Stomach (tissue), 19 donors: ENCODE results near the gene PTCHD1. TPM values are rescaled to one million over a fixed set of nuclear protein-coding genes. Genes with fewer than 3 reads are reported as not detected.
A peak's percentile ranks its signal among the peaks of the same experiment; 100 is the strongest.

Source experiments
- DNase-seq, 2 donors: peaks; one replicate each; pipeline versions ENCODE4 v3.0.0 to v3.0.0-alpha.2; 2013 to 2019
- H3K27ac ChIP-seq, 5 donors: fragments of 200-600 bp in 4 of 5; sonication (generic) in 4 of 5; one replicate each; pipeline ENCODE4 v1.5.1; 2013 to 2019; ENCODE audit warnings: mild to moderate bottlenecking in 1 of 5, moderate library complexity in 1 of 5
- H3K27me3 ChIP-seq, 3 donors: fragments of 200-600 bp; sonication (generic); one replicate each; pipeline ENCODE4 v1.5.1; 2017 to 2019; ENCODE audit warnings: mixed run types in 1 of 3
- H3K36me3 ChIP-seq, 4 donors: fragments of 200-600 bp; sonication (generic); 1 replicate in 3 of 4; 2 replicates in 1 of 4; pipeline ENCODE4 v1.5.1; 2016 to 2019
- H3K4me1 ChIP-seq, 4 donors: fragments of 200-600 bp; sonication (generic); one replicate each; pipeline ENCODE4 v1.5.1; 2016 to 2019
- H3K4me3 ChIP-seq, 4 donors: fragments of 200-600 bp; sonication (generic) in 3 of 4; one replicate each; pipeline ENCODE4 v1.5.1; 2016 to 2019; ENCODE audit warnings: mild to moderate bottlenecking in 1 of 4
- H3K9me3 ChIP-seq, 4 donors: fragments of 200-600 bp; sonication (generic); one replicate each; pipeline ENCODE4 v1.5.1; 2016 to 2019
- CTCF ChIP-seq, 7 experiments: fragments of 450-650 bp in 4 of 7; fragments of 200-600 bp in 3 of 7; sonication (generic) in 3 of 7; IDR thresholded peaks; one replicate each; pipeline ENCODE4 v1.5.1; 2016 to 2019; ENCODE audit warnings: antibody characterized with exemption in 7 of 7, control low read depth in 2 of 7, mild to moderate bottlenecking in 1 of 7
- EP300 ChIP-seq: sonication (generic); formaldehyde crosslinking; IDR thresholded peaks from one replicate; pipeline ENCODE4 v1.6.1; 2017; ENCODE audit warnings: antibody characterized with exemption
- POLR2A ChIP-seq, 4 donors: fragments of 450-650 bp; IDR thresholded peaks; one replicate each; pipeline ENCODE4 v1.6.1; 2016; ENCODE audit warnings: antibody characterized with exemption in 4 of 4, control low read depth in 2 of 4, mild to moderate bottlenecking in 1 of 4, moderate library complexity in 1 of 4
- POLR2AphosphoS5 ChIP-seq, 3 donors: sonication (generic); formaldehyde crosslinking; IDR thresholded peaks; one replicate each; pipeline ENCODE4 v1.6.1; 2016; ENCODE audit warnings: antibody characterized with exemption in 3 of 3
- WGBS, 5 donors: extraction: QIAGEN DNeasy Blood & Tissue Kit in 3 of 5; methylation state at CpG; one replicate each; pipeline versions ENCODE4 v1.1.5 to v1.1.7; 2013 to 2018; 5-methylcytosine and 5-hydroxymethylcytosine counted together
- intact Hi-C: fragments of 100-400 bp; cut with DNase I; formaldehyde crosslinking; loops from one replicate; pipeline ENCODE4 v1.15.1; 2023; ENCODE audit warnings: low total_unique reads
- long read RNA-seq, 10 donors: transcript quantifications; one replicate each; lab custom pipeline, GENCODE V29; 2026
- polyA plus RNA-seq, 3 donors: library from polyadenylated mRNA; stranded (reverse); fragments of 200-250 nt; gene quantifications; one replicate each; pipeline ENCODE4 v1.2.3, GENCODE V29; 2013
- total RNA-seq, 5 donors: library from RNA; depleted of rRNA; stranded (reverse); fragments of >200 nt; gene quantifications; one replicate each; pipeline versions ENCODE4 v1.1.0 to v1.2.3, GENCODE V29; 2014 to 2016
- donor health status: healthy with polysubstance abuse.
- donor health status: Bipolar disorder and iron deficiency.
- donor health status: healthy.

Gene PTCHD1
- total RNA-seq (1 to 10 TPM in 4 of 5 donors, under 1 TPM in 1; 0.29 to 6.2 (median 2.3) TPM), polyA plus RNA-seq (under 1 TPM in 2 of 3 donors, not detected in 1; 0.15 to 0.78 TPM)
- long read RNA-seq, donor 1 = 0 reads
- long read RNA-seq, donor 2, full-length matches to known transcripts = 1 of 1 reads
- long read RNA-seq, donor 2, partial matches to known transcripts = 0 of 1 reads
- long read RNA-seq, donor 2, other reads (novel, unspliced or antisense) = 0 of 1 reads
- long read RNA-seq, donor 3, full-length matches to known transcripts = 1 of 1 reads
- long read RNA-seq, donor 3, partial matches to known transcripts = 0 of 1 reads
- long read RNA-seq, donor 3, other reads (novel, unspliced or antisense) = 0 of 1 reads
- long read RNA-seq, donor 4 = 0 reads
- long read RNA-seq, donor 5 = 0 reads
- long read RNA-seq, donor 6, full-length matches to known transcripts = 2 of 2 reads
- long read RNA-seq, donor 6, partial matches to known transcripts = 0 of 2 reads
- long read RNA-seq, donor 6, other reads (novel, unspliced or antisense) = 0 of 2 reads
- long read RNA-seq, donor 7 = 0 reads
- long read RNA-seq, donor 8 = 0 reads
- long read RNA-seq, donor 9 = 0 reads
- long read RNA-seq, donor 10 = 0 reads

- Histone ChIP-seq H3K9me3 (no peaks in the 10 kb centered on the region), H3K4me3 (peak within 1 kb of the TSS; percentile 41 to 54 (median 46)), H3K4me1 (peaks cover 0 to 32% (median 30%) of the 10 kb centered on the region in 4 donors), H3K27me3 (peaks cover 8 to 55% (median 54%) of the 10 kb centered on the region in 3 donors), H3K27ac (peak within 1 kb of the TSS in 2 of 5 donors; percentile 70 to 75), H3K36me3 (no peaks in the 10 kb centered on the region)
- TF ChIP-seq POLR2A (IDR thresholded peaks at IDR 0.05) (no peak), EP300 (no peak), CTCF (IDR thresholded peaks at IDR 0.05) (no peak), POLR2AphosphoS5 (IDR thresholded peaks at IDR 0.05) (no peak)
- DNase-seq = peak in 1 of 2 donors; percentile 33
- intact Hi-C loops = no loop called here
- 3 to 46% (median 10%) methylated on average over 12 to 61 of the region's 64 CpGs for WGBS, 5 donors
Observed at GRCh38 chrX:23334848-23335599, at the start of gene PTCHD1. TSS of gene PTCHD1 (plus strand) at chrX:23334849. CDS start at chrX:23334876, 27 bp downstream.

GRCh38 chrX:23286731-23287130, 47.9 kb upstream of the PTCHD1 start:
- intact Hi-C loops = no loop called here
- Histone ChIP-seq H3K27me3 (no peaks in the 10 kb centered on the region), H3K27ac (no peak overlapping the region), H3K4me1 (no peaks in the 10 kb centered on the region), H3K4me3 (no peak overlapping the region), H3K9me3 (no peaks in the 10 kb centered on the region), H3K36me3 (no peaks in the 10 kb centered on the region)
- 74 to 94% (median 90%) methylated on average over 5 of the region's 5 CpGs for WGBS, 5 donors
- TF ChIP-seq POLR2AphosphoS5 (IDR thresholded peaks at IDR 0.05) = no peak
- DNase-seq = no peak

GRCh38 chrX:23287191-23287725, 47.4 kb upstream of the PTCHD1 start:
- Histone ChIP-seq H3K27me3 (no peaks in the 10 kb centered on the region), H3K27ac (no peak overlapping the region), H3K36me3 (no peaks in the 10 kb centered on the region), H3K4me1 (no peaks in the 10 kb centered on the region), H3K9me3 (no peaks in the 10 kb centered on the region), H3K4me3 (no peak overlapping the region)
- TF ChIP-seq EP300 (no peak), POLR2A (IDR thresholded peaks at IDR 0.05) (no peak), POLR2AphosphoS5 (IDR thresholded peaks at IDR 0.05) (no peak), CTCF (IDR thresholded peaks at IDR 0.05) (no peak)
- WGBS, 5 donors = 35 to 57% (median 47%) methylated on average over 5 of the region's 5 CpGs
- DNase-seq = peak in 1 of 2 donors; percentile 12
- intact Hi-C loops = no loop called here

GRCh38 chrX:23292354-23292987, 42.2 kb upstream of the PTCHD1 start:
- no peak for DNase-seq
- Histone ChIP-seq H3K36me3 (no peaks in the 10 kb centered on the region), H3K4me3 (no peak overlapping the region), H3K9me3 (no peaks in the 10 kb centered on the region), H3K4me1 (peaks cover 0 to 6% (median 0%) of the 10 kb centered on the region in 4 donors), H3K27ac (no peak overlapping the region), H3K27me3 (no peaks in the 10 kb centered on the region)
- WGBS, 5 donors = 39 to 60% (median 51%) methylated on average over 8 of the region's 8 CpGs
- TF ChIP-seq POLR2A (IDR thresholded peaks at IDR 0.05) = no peak
- TF ChIP-seq POLR2AphosphoS5 (IDR thresholded peaks at IDR 0.05) = no peak
- no peak for TF ChIP-seq CTCF (IDR thresholded peaks at IDR 0.05)
- TF ChIP-seq EP300 = no peak
- intact Hi-C loops = no loop called here
